Activated CD4-positive, alpha-beta T cell treated with anti-CD3 and anti-CD28 coated beads, Interleukin-2, amount 50 U/mL, for 4 hours (primary cell): ENCODE data around the gene AGBL1.
"Not testable (repeated sequence)": the region's sequence is repeated elsewhere in the genome, so short reads cannot be mapped to it uniquely, and the experiment has no call there.

ENCODE experiments used
- DNase-seq, 2 experiments: peaks; one replicate each; pipeline ENCODE4 v3.0.0-alpha.2; 2020

AGBL1 gene

DNA sequence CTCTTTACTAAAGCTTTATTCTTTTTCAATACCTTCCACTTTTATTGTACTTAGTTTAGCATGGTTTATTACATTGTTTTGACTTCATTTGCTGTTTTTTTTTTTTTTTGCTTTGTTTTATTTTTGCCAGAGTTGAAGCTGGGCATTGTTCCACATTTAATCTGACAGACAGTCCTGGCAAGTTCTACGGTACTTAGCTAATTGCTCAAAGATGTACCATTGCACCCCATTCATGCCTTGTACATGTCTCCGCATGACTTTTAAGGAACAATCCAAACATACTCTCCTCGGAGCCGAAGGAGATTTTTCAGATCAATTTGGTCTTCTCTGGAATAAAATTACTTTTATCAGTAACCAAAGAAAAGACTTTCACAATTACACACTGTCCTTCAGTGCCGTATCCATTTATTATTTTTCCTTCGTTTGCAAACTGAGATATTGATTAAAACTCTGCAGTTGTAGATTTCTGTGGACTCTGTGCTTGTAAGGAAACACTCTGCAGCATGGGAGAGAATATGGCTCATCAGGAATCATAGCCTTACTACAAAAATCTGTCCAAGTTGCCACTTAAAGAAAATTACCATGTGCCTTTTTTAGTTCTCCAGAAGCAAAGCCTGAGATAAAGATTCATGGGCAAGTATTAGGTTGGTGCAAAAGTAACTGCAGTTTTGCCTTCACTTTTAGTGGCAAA lies 952.0 kb downstream of the AGBL1 start:
- no peak for DNase-seq

DNA sequence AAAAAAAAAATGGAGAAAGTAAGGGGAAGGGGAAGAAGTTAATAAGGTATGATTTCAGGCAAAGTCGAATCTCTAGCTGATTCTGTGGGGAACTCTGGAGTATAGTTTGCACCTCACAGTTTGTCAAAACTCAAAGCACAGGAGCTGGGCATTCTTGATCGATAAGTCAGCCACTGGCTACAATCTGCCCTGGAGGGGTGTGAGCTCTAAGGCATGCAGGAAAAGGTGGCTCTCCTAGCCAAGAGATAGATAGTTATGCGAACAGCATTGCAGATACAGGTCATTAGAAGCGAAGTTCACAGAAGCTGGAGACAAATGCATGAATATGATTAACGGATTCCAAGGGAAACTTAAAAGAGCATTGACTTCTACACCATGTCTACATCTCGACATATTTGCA lies 952.6 kb downstream of the AGBL1 start:
- DNase-seq: no peak

DNA sequence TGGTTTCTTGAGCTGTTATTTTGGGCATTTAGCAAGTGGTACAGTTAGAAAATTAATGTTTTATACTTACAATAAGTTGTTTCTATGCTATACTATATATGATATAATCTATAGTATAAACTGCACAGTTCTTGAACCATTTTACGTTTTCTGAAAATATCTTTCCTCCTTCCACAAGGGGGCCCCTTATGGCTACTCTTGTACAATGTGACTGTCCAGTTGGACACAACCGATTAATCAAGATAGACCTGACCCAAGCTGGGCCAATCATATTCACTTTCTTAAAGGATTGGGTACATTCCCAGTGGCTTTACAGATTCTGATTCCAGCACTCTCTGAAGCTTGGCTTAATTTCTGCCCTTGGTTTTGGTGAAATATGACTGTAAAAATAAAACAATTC lies 953.4 kb downstream of the AGBL1 start:
- DNase-seq: no peak

DNA sequence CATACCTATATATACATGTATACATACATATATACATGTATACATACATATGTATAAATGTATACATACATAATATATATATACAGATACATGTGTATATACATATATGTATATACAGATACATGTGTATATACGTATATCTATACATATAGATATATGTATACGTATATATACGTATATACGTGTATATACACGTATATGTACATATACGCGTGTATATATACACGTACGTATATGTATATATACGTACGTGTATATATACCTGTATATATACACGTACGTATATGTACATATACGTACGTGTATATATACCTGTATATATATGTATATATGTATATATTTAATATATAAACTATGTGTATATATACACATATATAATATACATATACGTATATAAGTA lies 955.2 kb downstream of the AGBL1 start:
- DNase-seq: no peak

DNA sequence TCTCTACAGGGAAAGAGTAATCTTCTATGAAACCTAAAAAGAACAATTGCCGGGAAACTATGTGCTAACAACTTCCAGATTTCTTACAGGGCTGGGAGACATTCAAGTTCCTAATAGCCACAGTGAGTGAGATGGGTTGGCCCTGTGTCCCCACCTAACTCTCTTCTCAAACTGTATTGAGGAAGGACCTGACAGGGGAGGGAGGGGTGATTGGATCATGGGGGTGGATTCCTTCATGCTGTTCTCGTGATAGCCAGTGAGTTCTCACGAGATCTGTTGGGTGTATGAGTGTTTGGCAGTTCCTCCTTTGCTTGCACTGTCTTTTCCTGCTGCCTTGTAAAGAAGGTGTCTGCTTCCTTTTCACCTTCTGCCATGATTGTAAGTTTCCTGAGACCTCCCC lies 958.7 kb downstream of the AGBL1 start:
- DNase-seq: no peak

DNA sequence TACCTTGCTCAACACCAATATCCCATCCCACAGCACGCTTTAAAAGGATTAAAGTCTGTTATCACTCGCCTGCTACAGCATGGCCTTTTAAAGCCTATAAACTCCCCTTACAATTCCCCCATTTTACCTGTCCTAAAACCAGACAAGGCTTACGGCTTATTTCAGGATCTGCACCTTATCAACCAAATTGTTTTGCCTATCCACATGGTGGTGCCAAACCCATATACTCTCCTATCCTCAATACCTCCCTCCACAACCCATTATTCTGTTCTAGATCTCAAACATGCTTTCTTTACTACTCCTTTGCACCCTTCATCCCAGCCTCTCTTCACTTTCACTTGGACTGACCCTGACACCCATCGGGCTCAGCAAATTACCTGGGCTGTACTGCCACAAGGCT lies 962.9 kb downstream of the AGBL1 start:
- DNase-seq: not testable (repeated sequence)

DNA sequence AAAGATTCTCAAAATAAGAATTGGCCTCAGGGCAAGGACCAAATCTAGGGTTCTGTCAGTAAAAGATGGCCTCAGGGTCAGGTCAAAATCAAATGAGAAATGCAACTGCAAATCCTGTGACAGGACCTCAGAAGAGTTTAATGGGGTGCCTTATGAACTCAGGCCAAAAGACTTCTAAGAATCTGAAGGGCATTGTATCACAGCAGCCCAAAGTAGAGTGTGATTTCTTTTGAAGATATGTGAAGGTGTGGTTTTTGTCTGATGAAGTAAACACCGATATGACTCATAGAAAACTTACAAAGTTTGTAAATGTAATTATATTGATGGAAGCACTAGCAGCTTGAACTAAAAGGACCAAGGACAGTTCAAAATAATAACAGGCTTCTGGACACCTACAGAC lies 966.1 kb downstream of the AGBL1 start:
- DNase-seq: no peak

DNA sequence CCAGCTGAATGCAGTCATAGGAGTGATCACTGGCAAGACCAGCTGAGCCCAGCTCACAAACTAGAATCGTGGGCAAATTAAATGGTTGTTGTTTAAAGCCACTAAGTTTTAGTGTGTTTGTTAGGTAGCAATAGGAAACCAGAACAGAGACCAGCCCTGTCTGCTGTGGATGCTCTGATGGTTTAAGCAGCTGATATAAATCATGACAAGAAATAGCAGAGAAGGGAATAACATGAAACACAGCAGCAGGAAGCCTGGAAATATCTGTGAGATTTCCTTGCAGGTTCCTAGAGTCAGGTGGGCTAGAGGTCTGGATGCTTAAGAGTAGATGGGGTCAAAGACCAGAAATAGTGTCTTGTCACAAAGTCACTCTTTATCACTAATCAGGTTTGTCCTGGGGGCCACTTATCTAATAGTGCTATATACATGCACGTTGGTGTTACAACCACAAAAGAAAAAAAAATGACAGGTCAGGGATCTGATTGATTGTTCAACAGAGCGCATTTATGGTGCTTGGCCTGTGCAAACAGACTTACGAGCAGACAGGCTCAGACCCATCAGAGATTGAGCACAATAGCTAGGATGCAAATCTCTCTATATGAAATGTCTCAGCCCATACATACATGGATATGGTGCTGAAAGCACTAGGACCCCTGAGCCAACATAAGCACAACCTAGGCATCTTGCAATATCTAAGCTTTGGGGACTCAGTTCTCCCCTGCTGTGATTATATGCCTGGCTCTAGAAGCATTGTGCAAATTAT lies 967.7 kb downstream of the AGBL1 start:
- DNase-seq: no peak
